ENCODE measurements around the gene MCC.

MCC gene

GRCh38 chr5:113225259-113225658, 263.0 kb downstream of the MCC start:
- Histone ChIP-seq H3K4me3 (ENCODE audit: low read depth, low read length) (no peak overlapping the region), H3K27ac (no peak overlapping the region; the same call in 1 of the 2 replicates), H3K36me3 (peaks cover 51% of the 10 kb centered on the region), H3K27me3 (ENCODE audit: insufficient read depth, low read depth, severe bottlenecking) (no peaks in the 10 kb centered on the region), H3K9me3 (ENCODE audit: severe bottlenecking) (no peaks in the 10 kb centered on the region)
- no peak for TF ChIP-seq CTCF (IDR thresholded peaks at IDR 0.05; ENCODE audit: low read depth, low read length)
- DNase-seq = no peak

- Histone ChIP-seq H3K4me3 (ENCODE audit: low read depth, low read length) (no peak overlapping the region), H3K27me3 (ENCODE audit: insufficient read depth, low read depth, severe bottlenecking) (no peaks in the 10 kb centered on the region), H3K36me3 (peaks cover 47% of the 10 kb centered on the region), H3K9me3 (ENCODE audit: severe bottlenecking) (no peaks in the 10 kb centered on the region), H3K27ac (peak overlapping the region; percentile 25)
- TF ChIP-seq CTCF (IDR thresholded peaks at IDR 0.05; ENCODE audit: low read depth, low read length) = no peak
- DNase-seq = no peak
Observed at GRCh38 chr5:113224605-113225065, 263.6 kb downstream of the MCC start.

- H3K4me3 ChIP-seq (ENCODE audit: low read depth, low read length) = no peak overlapping the region
- no peak for TF ChIP-seq CTCF (IDR thresholded peaks at IDR 0.05; ENCODE audit: low read depth, low read length)
- no peaks in the 10 kb centered on the region for H3K27me3 ChIP-seq (ENCODE audit: insufficient read depth, low read depth, severe bottlenecking)
- peaks cover 43% of the 10 kb centered on the region for H3K36me3 ChIP-seq
- H3K27ac ChIP-seq = peak overlapping the region; percentile 25
- DNase-seq = no peak
- H3K9me3 ChIP-seq (ENCODE audit: severe bottlenecking) = no peaks in the 10 kb centered on the region
Observed at GRCh38 chr5:113223831-113224604, 264.2 kb downstream of the MCC start.

GRCh38 chr5:113223315-113223714, 264.9 kb downstream of the MCC start:
- DNase-seq = no peak
- Histone ChIP-seq H3K4me3 (ENCODE audit: low read depth, low read length) (no peak overlapping the region), H3K9me3 (ENCODE audit: severe bottlenecking) (no peaks in the 10 kb centered on the region), H3K36me3 (peaks cover 40% of the 10 kb centered on the region), H3K27ac (peak overlapping the region; percentile 16; the same call in 1 of the 2 replicates), H3K27me3 (ENCODE audit: insufficient read depth, low read depth, severe bottlenecking) (no peaks in the 10 kb centered on the region)
- TF ChIP-seq CTCF (IDR thresholded peaks at IDR 0.05; ENCODE audit: low read depth, low read length) = no peak

GRCh38 chr5:113221294-113222176, 266.7 kb downstream of the MCC start:
- no peak for DNase-seq
- Histone ChIP-seq H3K27me3 (ENCODE audit: insufficient read depth, low read depth, severe bottlenecking) (no peaks in the 10 kb centered on the region), H3K36me3 (peaks cover 38% of the 10 kb centered on the region), H3K9me3 (ENCODE audit: severe bottlenecking) (no peaks in the 10 kb centered on the region), H3K4me3 (ENCODE audit: low read depth, low read length) (no peak overlapping the region), H3K27ac (peak overlapping the region; percentile 42)
- TF ChIP-seq CTCF (IDR thresholded peaks at IDR 0.05; ENCODE audit: low read depth, low read length) = no peak
